H1 (cell line): ENCODE results near the gene PCNX4. TPM values are rescaled to one million over a fixed set of nuclear protein-coding genes. Genes with fewer than 3 reads are reported as not detected.

Experiments used
- CTCF ChIA-PET: fragments of 300-600 bp; sonication (Branson Sonifier 250); formaldehyde crosslinking; loops from one replicate; lab custom pipeline; 2021; ENCODE audit not compliant: partially characterized antibody; lab: Charles Lee
- POLR2A ChIA-PET: fragments of 300-600 bp; sonication (Branson Sonifier 250); formaldehyde crosslinking; loops from one replicate; lab custom pipeline; 2021; ENCODE audit warnings: inconsistent platforms; ENCODE audit not compliant: partially characterized antibody; lab: Charles Lee
- DNase-seq, 2 experiments: peaks; one replicate each; pipeline versions ENCODE4 v3.0.0 to v3.0.0-alpha.2; 2010 to 2022; ENCODE audit warnings: low spot score in 2 of 2, low read depth in 1 of 2, mixed read lengths in 1 of 2
- FAIRE-seq: peaks from 2 replicates; lab custom pipeline; 2011; peaks lifted over from hg19 to GRCh38; lab: Jason Lieb, UNC
- H2AFZ ChIP-seq: 2 replicates; pipeline ENCODE4 v1.8.1; 2012; ENCODE audit warnings: low read length, inconsistent platforms
- H2AK5ac ChIP-seq: 2 replicates; pipeline ENCODE4 v1.6.1; 2013; ENCODE audit warnings: low read depth, low read length
- H2BK120ac ChIP-seq: replicated peaks from 2 replicates; pipeline ENCODE3; 2013; ENCODE audit warnings: low read depth, low read length, inconsistent platforms
- H2BK12ac ChIP-seq: 2 replicates; pipeline ENCODE4 v1.6.1; 2013; ENCODE audit warnings: low read depth, low read length
- H2BK15ac ChIP-seq: 2 replicates; pipeline ENCODE4 v1.6.1; 2013; ENCODE audit warnings: low read length
- H2BK20ac ChIP-seq: 2 replicates; pipeline ENCODE4 v1.6.1; 2013; ENCODE audit warnings: low read length
- H2BK5ac ChIP-seq: 2 replicates; pipeline ENCODE4 v1.6.1; 2013; ENCODE audit warnings: low read depth, low read length
- H3K14ac ChIP-seq: 2 replicates; pipeline ENCODE4 v1.6.1; 2013; ENCODE audit warnings: inconsistent platforms; ENCODE audit not compliant: insufficient read length
- H3K18ac ChIP-seq: 2 replicates; pipeline ENCODE4 v1.6.1; 2013; ENCODE audit warnings: low read length; ENCODE audit errors: extremely low read depth
- H3K23ac ChIP-seq: 2 replicates; pipeline ENCODE4 v1.6.1; 2013; ENCODE audit warnings: inconsistent platforms; ENCODE audit not compliant: insufficient read length
- H3K23me2 ChIP-seq: 2 replicates; pipeline ENCODE4 v1.6.1; 2013; ENCODE audit warnings: low read depth, low read length
- H3K27ac ChIP-seq: 2 replicates; pipeline ENCODE4 v1.6.1; 2011; ENCODE audit warnings: low read depth, low read length, inconsistent platforms
- H3K27me3 ChIP-seq, 4 experiments: replicated peaks in 1 of 4; 1 replicate in 1 of 4; 2 replicates in 3 of 4; pipeline versions ENCODE4 v1.6.1 to v1.8.1; 2011 to 2013; ENCODE audit warnings: low read length in 3 of 4, mild to moderate bottlenecking in 3 of 4, inconsistent platforms in 2 of 4, mixed read lengths in 2 of 4, moderate library complexity in 1 of 4; ENCODE audit not compliant: control insufficient read depth in 3 of 4, insufficient read depth in 3 of 4; ENCODE audit errors: extremely low read depth in 1 of 4
- H3K36me3 ChIP-seq, 4 experiments: 2 replicates each; pipeline versions ENCODE4 v1.6.1 to v1.8.1; 2011 to 2013; ENCODE audit warnings: mild to moderate bottlenecking in 4 of 4, low read length in 3 of 4, moderate library complexity in 2 of 4, control low read depth in 1 of 4, inconsistent platforms in 1 of 4; ENCODE audit not compliant: insufficient read depth in 4 of 4, control insufficient read depth in 2 of 4
- H3K4ac ChIP-seq: replicated peaks from 2 replicates; pipeline ENCODE3; 2013; ENCODE audit warnings: low read length, low read depth, mixed read lengths, inconsistent platforms; ENCODE audit not compliant: insufficient read length
- H3K4me1 ChIP-seq, 4 experiments: replicated peaks in 1 of 4; 1 replicate in 1 of 4; 2 replicates in 3 of 4; pipeline versions ENCODE4 v1.6.1 to v1.8.1; 2011 to 2013; ENCODE audit warnings: low read length in 3 of 4, inconsistent platforms in 2 of 4, mixed read lengths in 1 of 4; ENCODE audit not compliant: insufficient read depth in 4 of 4, control insufficient read depth in 3 of 4
- H3K4me2 ChIP-seq, 2 experiments: 2 replicates each; pipeline versions ENCODE4 v1.6.1 to v1.8.1; 2011 to 2013; ENCODE audit warnings: low read depth in 2 of 2, low read length in 2 of 2, control low read depth in 1 of 2, inconsistent platforms in 1 of 2, mild to moderate bottlenecking in 1 of 2; ENCODE audit not compliant: insufficient read depth in 1 of 2
- H3K4me3 ChIP-seq, 4 experiments: fragments of 200-600, 300-600 bp in 1 of 4; sonication (generic), shearing (Covaris generic), sonication (Bioruptor Twin) in 1 of 4; 2 replicates each; pipeline versions ENCODE4 v1.5.1 to v1.8.1; 2011 to 2016; ENCODE audit warnings: low read length in 4 of 4, low read depth in 3 of 4, control low read depth in 2 of 4, inconsistent platforms in 2 of 4, mild to moderate bottlenecking in 2 of 4, mixed read lengths in 1 of 4, moderate library complexity in 1 of 4; ENCODE audit not compliant: insufficient read depth in 2 of 4; ENCODE audit errors: extremely low read depth in 1 of 4
- H3K56ac ChIP-seq: replicated peaks from 2 replicates; pipeline ENCODE3; 2013; ENCODE audit warnings: low read depth, mild to moderate bottlenecking, mixed read lengths, low read length, inconsistent platforms; ENCODE audit not compliant: insufficient read length
- H3K79me1 ChIP-seq: 2 replicates; pipeline ENCODE4 v1.6.1; 2013; ENCODE audit warnings: low read depth, low read length, control low read depth
- H3K79me2 ChIP-seq, 2 experiments: 2 replicates each; pipeline versions ENCODE4 v1.6.1 to v1.8.1; 2012 to 2013; ENCODE audit warnings: low read length in 2 of 2, mild to moderate bottlenecking in 2 of 2, inconsistent platforms in 1 of 2; ENCODE audit not compliant: insufficient read depth in 2 of 2, control insufficient read depth in 1 of 2
- H3K9ac ChIP-seq, 4 experiments: replicated peaks in 1 of 4; 1 replicate in 1 of 4; 2 replicates in 3 of 4; pipeline versions ENCODE4 v1.6.1 to v1.8.1; 2011 to 2013; ENCODE audit warnings: low read depth in 3 of 4, low read length in 3 of 4, control low read depth in 2 of 4, mild to moderate bottlenecking in 2 of 4, moderate library complexity in 2 of 4, inconsistent platforms in 1 of 4; ENCODE audit errors: extremely low read depth in 1 of 4
- H3K9me3 ChIP-seq, 2 experiments: 2 replicates each; pipeline versions ENCODE4 v1.6.1 to v1.8.1; 2012 to 2013; ENCODE audit warnings: mild to moderate bottlenecking in 2 of 2, moderate library complexity in 2 of 2, control low read depth in 1 of 2, inconsistent platforms in 1 of 2, low read depth in 1 of 2, low read length in 1 of 2, mixed read lengths in 1 of 2; ENCODE audit not compliant: insufficient read depth in 2 of 2
- H4K20me1 ChIP-seq, 2 experiments: replicated peaks in 1 of 2; 2 replicates each; pipeline versions ENCODE3 to v1.8.1; 2011 to 2013; ENCODE audit warnings: inconsistent platforms in 2 of 2, low read length in 2 of 2, mild to moderate bottlenecking in 1 of 2; ENCODE audit not compliant: insufficient read depth in 2 of 2, control insufficient read depth in 1 of 2
- H4K5ac ChIP-seq: 2 replicates; pipeline ENCODE4 v1.6.1; 2013; ENCODE audit warnings: low read length, low read depth, mixed read lengths, inconsistent platforms; ENCODE audit not compliant: insufficient read length
- H4K8ac ChIP-seq: 2 replicates; pipeline ENCODE4 v1.8.0; 2013; ENCODE audit warnings: mild to moderate bottlenecking, moderate library complexity, low read length, inconsistent platforms; ENCODE audit not compliant: insufficient read depth; ENCODE audit errors: extremely low read depth
- H4K91ac ChIP-seq: replicated peaks from 2 replicates; pipeline ENCODE3; 2013; ENCODE audit warnings: low read length, mixed read lengths, inconsistent platforms; ENCODE audit not compliant: insufficient read length
- EZH2 ChIP-seq: fragments of 200-600 bp; sonication (generic); IDR thresholded peaks from 2 replicates; pipeline ENCODE4 v1.7.1; 2012; ENCODE audit warnings: low read depth, mild to moderate bottlenecking, moderate library complexity, low read length, inconsistent platforms; ENCODE audit not compliant: severe bottlenecking
- HDAC6 ChIP-seq: IDR thresholded peaks from one replicate; pipeline ENCODE4 v1.7.1; 2012; ENCODE audit warnings: low read depth, mild to moderate bottlenecking, inconsistent platforms, low read length, moderate library complexity
- NRF1 ChIP-seq: IDR thresholded peaks from 2 replicates; pipeline ENCODE4 v1.6.1; 2011; ENCODE audit warnings: mild to moderate bottlenecking, low read depth, low read length, improper control_type of control experiment
- POLR2AphosphoS5 ChIP-seq: IDR thresholded peaks from 2 replicates; pipeline ENCODE4 v1.6.1; 2011; ENCODE audit warnings: low read depth, low read length
- RXRA ChIP-seq: IDR thresholded peaks from 2 replicates; pipeline ENCODE4 v1.6.1; 2011; ENCODE audit warnings: low read depth, mild to moderate bottlenecking, low read length, moderate library complexity; ENCODE audit not compliant: insufficient read depth
- SAP30 ChIP-seq: fragments of 300-600 bp; sonication (generic); IDR thresholded peaks from 2 replicates; pipeline ENCODE4 v1.7.1; 2012; ENCODE audit warnings: low read length, moderate library complexity, mild to moderate bottlenecking, inconsistent platforms; ENCODE audit not compliant: insufficient read depth, insufficient replicate concordance
- SIN3A ChIP-seq, 2 experiments: IDR thresholded peaks in 1 of 2; conservative IDR thresholded peaks in 1 of 2; 2 replicates each; pipeline ENCODE4 v1.6.1; 2011 to 2012; ENCODE audit warnings: low read length in 2 of 2, improper control_type of control experiment in 1 of 2, low read depth in 1 of 2, mild to moderate bottlenecking in 1 of 2
- YY1 ChIP-seq: IDR thresholded peaks from 2 replicates; pipeline ENCODE4 v1.6.1; 2011; ENCODE audit warnings: low read depth, mild to moderate bottlenecking, low read length
- WGBS, 2 experiments: shearing (Covaris generic) in 1 of 2; methylation state at CpG; one replicate each; pipeline versions ENCODE4 v1.1.6 to v1.1.7; 2013 to 2015; ENCODE audit warnings: low lambda C conversion rate in 2 of 2, mixed read lengths in 2 of 2, inconsistent platforms in 1 of 2, low coverage in 1 of 2, missing lambda C conversion rate in 1 of 2; ENCODE audit not compliant: insufficient replicate concordance in 2 of 2, insufficient coverage in 1 of 2, insufficient read length in 1 of 2; ENCODE audit errors: extremely low coverage in 1 of 2, missing lambda C conversion rate in 1 of 2; 5-methylcytosine and 5-hydroxymethylcytosine counted together
- polyA plus RNA-seq, 7 experiments: library from polyadenylated mRNA; depleted of rRNA in 3 of 7; stranded (reverse) in 5 of 7; unstranded in 2 of 7; fragments of >200 nt in 5 of 7; fragments of 200-250 nt in 2 of 7; gene quantifications; 1 replicate in 5 of 7; 2 replicates in 1 of 7; 4 replicates in 1 of 7; pipeline versions ENCODE4 v1.2.1 to v1.2.3, GENCODE V29; 2011 to 2013; ENCODE audit warnings: missing spikeins in 2 of 7, mixed read lengths in 2 of 7
- total RNA-seq: library from RNA; stranded (reverse); fragmentation: NEBNext Ultra II Directional; extraction: Animal tissue kit (Norgen Biotek cat#: 25700); gene quantifications from 2 replicates; pipeline ENCODE4 v1.2.1, GENCODE V29; 2021
- TF ChIP-seq, protein P1 (sequence below): IDR thresholded peaks from 2 replicates; pipeline ENCODE4 v1.6.1; 2012; ENCODE audit warnings: low read length, inconsistent platforms

Gene PCNX4
- total and polyA plus RNA-seq, 2 of the 8 experiments (the other 6 are each of a cell fraction or from before 2014, with no cell fraction given) = 28.4 to 35.5 TPM

DNA sequence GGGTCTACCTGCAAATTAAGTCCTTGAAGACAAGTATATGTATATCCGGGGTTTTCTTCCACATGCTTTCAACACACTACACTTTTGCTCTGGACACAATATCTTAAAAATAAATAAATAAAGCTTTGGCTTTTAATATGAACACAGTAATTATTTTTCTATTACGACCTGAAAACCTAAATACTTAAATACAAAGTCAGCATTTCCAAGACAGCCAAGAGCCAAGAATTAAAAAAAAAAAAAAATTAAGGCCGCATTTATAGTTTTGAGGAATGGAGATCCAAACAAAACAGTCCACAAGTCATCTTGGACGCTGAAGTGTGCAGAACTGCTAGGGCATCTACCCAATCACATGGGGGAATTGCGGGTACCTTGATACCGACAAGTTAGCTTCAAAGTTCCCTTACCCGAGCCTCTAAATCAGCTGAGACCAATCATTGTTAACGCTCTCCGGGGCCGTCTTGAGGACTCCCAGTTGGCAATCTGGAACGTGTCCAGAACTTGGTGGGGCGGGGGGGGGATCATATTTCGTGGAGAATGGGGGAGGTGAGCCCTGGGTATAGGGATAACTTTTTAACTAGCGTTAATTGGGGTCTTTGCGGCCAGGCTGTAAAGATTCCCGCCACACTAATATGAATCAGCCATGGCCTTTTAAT is 731 bp upstream of the PCNX4 start:
- DNase-seq (no peak), FAIRE-seq (no peak)
- Histone ChIP-seq H3K36me3 (no peaks in the 10 kb centered on the region), H3K27ac (peak overlapping the region; percentile 97; the same call in 1 of the 2 replicates), H2AK5ac (no peak overlapping the region), H4K8ac (no peak overlapping the region), H3K79me1 (peaks cover 3% of the 10 kb centered on the region; the same call in 1 of the 2 replicates), H3K27me3 (no peaks in the 10 kb centered on the region), H3K14ac (no peak overlapping the region), H4K91ac (no peak overlapping the region), H3K4me1 (peaks cover 5 to 10% (median 9%) of the 10 kb centered on the region in 4 experiments), H3K9ac (peak overlapping the region in 3 of 4 experiments; percentile 90 to 97 (median 97); a peak in 6 of 7 replicates), H2BK15ac (no peak overlapping the region), H4K5ac (peak overlapping the region; percentile 91), H2BK12ac (no peak overlapping the region), H3K56ac (peak overlapping the region; percentile 20), H3K79me2 (peaks cover 3 to 36% of the 10 kb centered on the region in 2 experiments; a peak in 3 of 4 replicates), H2AFZ (peak overlapping the region; percentile 93), H2BK120ac (no peak overlapping the region), H3K9me3 (no peaks in the 10 kb centered on the region), H2BK5ac (peak overlapping the region; percentile 96; the same call in 1 of the 2 replicates), H3K4ac (no peak overlapping the region), H3K4me2 (peak overlapping the region; percentile 88 to 89), H3K4me3 (peak overlapping the region; percentile 91 to 96 (median 94)), H4K20me1 (peaks cover 0 to 3% of the 10 kb centered on the region in 2 experiments), H2BK20ac (no peak overlapping the region), H3K18ac (peak overlapping the region; percentile 80; the same call in 1 of the 2 replicates), H3K23me2 (peaks cover 7% of the 10 kb centered on the region; the same call in 1 of the 2 replicates), H3K23ac (no peak overlapping the region)
- ChIA-PET CTCF (interaction anchor here (0.7 to 2.0 kb wide), 5 partner anchors 11 to 514 kb away, joined by 3 to 6 read pairs (median 3); partner anchors contain the start of gene CCDC175), POLR2A (interaction anchor here (0.6 to 1.0 kb wide), 4 partner anchors 17 to 476 kb away, joined by 3 to 4 read pairs (median 4); no protein-coding TSS in a partner anchor)
- 21% methylated on average over 16 of the region's 16 CpGs; no CpG with 5 or more reads in 1 of the 2 experiments for WGBS, 2 experiments
- TF ChIP-seq NRF1 (no peak), RXRA (no peak), YY1 (no peak), EZH2 (no peak), SIN3A (conservative IDR thresholded peaks at IDR 0.05 in 1 of 2, IDR thresholded peaks at IDR 0.05 in 1 of 2; ENCODE audit: low read depth in 1 of 2, low read length in 2 of 2) (no peak), SAP30 (no peak), POLR2AphosphoS5 (no peak), HDAC6 (no peak)
- TF ChIP-seq, protein P1, sequence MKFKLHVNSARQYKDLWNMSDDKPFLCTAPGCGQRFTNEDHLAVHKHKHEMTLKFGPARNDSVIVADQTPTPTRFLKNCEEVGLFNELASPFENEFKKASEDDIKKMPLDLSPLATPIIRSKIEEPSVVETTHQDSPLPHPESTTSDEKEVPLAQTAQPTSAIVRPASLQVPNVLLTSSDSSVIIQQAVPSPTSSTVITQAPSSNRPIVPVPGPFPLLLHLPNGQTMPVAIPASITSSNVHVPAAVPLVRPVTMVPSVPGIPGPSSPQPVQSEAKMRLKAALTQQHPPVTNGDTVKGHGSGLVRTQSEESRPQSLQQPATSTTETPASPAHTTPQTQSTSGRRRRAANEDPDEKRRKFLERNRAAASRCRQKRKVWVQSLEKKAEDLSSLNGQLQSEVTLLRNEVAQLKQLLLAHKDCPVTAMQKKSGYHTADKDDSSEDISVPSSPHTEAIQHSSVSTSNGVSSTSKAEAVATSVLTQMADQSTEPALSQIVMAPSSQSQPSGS = no peak
